ENCODE measurements around the gene C9orf43. TPM values are rescaled to one million over a fixed set of nuclear protein-coding genes. Genes with fewer than 3 reads are reported as not detected.

The C9orf43 gene
- total RNA-seq, 1 donor from 2014 or later = 0.62 TPM

DNA sequence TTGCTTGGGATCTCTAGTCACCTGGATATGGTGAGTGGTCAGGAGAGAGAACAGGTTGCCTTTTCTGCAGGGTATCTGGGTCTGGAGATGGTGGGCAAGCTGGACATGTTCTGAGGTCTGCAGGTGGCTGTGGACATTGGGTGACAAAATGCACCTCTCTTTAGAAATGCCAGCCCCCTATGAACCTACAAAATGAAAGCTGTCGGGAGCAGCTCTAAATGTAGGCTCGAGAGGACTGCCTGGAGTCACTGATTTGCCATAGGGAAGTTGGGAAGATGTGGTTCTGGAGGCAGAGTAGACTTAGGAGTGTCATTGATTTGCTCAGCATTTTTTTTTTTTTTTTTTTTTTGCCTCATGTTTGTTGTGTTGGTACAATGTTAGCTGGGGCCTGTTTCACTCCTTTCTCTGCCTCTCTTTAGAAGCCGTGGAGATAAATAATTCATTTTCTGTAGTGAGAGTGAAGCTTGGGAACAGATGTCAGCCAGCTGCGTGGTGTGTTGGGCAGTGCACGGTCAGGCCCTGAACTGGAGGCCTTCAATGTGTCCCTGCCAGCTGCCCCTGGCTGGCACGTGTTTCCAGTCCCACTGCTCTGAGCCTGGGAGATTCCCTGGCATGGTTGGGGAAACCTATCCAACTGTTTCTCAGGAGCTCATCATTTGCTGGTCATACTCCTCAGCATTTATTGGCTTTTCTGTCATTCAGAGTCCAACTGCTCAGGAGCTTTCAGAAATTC, 58.3 kb downstream of the C9orf43 start:
- peak; percentile 22 for DNase-seq

DNA sequence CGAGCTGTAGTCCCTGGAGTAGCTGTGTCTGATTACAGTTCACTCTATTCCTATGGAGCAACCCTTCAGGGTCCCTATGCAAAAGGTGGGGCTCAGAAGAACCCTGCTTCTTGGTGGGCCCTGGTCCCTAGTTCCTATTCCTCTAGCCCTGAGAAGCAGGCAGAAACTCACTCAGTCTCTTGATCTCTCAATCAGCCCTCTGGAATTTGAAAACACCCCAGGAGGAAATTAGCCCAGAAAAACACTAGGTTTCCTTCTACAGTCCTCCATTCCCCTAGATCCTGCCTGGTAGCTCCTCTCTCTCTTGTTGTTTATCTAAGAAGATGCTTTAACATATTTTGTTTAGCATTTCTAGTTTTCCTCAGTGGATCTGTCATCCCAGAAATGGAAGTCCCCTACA, 60.6 kb downstream of the C9orf43 start:
- DNase-seq = no peak

DNA sequence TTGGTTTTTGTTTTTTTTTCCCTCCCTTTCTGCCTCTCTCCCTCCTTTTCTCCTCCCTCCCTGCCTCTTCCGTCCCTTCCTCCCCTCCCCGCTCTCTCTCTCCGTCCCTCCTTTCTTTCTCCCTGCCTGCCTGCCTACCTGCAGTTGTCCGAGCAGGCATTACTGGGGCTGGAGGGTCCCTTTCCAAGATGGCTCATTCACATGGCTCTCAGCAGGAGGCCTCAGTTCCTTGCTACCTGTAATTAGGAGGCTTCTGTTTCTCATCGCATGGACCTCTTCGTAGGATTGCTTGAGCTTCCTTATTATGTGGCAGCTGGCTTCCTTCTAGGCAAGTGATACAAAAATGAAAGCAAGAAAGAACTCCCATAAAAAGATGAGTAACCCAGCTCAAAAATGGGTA, 61.0 kb downstream of the C9orf43 start:
- DNase-seq = no peak

DNA sequence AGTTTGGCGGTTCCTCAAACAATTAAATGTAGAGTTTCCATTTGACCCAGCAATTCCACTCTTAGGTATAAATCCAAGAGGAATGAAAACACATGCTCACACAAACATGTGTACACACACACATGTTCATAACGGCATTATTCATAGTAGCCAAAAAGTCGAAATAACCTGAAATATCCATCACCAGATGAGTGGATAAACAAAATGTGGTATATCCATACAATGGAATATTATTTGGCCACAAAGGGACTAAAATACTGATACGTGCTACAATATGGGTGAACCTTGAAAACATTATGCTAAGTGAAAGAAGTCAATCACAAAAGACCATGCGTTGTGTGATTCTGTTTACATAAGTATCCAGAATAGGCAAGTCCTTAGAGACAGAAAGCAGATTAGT, 61.7 kb downstream of the C9orf43 start:
- no peak for DNase-seq

- DNase-seq = no peak
Observed at GRCh38 chr9:113474360-113475028, 63.9 kb downstream of the C9orf43 start.

DNA sequence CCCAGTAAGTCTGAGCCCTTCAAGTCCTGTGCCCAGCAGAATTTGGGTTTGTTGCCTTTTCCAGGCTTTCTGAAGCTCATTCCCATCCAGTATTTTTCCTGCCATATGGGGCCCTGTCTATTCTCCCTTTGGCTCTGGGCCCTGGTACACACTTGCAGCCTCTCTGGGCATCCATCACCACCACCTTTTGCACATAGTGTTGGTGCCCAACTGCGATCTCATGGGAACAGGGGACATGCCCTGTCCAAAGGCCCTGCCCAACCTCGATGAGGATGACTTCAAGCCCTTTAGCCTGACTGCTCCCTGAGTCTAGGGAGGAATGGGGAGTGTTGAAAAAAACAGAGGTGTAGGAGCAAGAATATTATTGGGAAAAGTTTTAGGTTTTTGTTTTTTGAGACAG, 64.5 kb downstream of the C9orf43 start:
- no peak for DNase-seq

- DNase-seq = no peak
Observed at GRCh38 chr9:113475992-113476391, 65.4 kb downstream of the C9orf43 start.

- DNase-seq = no peak
Observed at GRCh38 chr9:113476511-113476916, 66.0 kb downstream of the C9orf43 start.

DNA sequence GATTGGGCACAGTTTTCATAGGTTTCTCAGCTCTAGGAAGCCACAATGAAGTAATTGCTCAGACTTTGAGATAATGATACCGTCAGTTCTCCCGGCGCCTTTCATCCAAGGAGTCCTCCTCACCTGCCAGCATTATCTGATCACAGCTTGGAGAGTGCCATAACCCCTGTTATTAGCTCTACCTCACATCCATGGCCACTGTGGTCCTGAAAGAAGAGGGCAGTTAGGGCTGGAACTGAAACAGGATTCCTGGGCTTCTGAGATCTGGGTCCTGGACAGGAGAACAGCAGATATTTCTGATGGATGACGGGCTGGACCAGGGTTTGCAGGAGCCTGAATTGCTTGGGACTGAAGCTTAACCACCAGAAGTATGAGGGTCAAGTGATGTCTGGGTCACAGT, 66.5 kb downstream of the C9orf43 start:
- no peak for DNase-seq

DNA sequence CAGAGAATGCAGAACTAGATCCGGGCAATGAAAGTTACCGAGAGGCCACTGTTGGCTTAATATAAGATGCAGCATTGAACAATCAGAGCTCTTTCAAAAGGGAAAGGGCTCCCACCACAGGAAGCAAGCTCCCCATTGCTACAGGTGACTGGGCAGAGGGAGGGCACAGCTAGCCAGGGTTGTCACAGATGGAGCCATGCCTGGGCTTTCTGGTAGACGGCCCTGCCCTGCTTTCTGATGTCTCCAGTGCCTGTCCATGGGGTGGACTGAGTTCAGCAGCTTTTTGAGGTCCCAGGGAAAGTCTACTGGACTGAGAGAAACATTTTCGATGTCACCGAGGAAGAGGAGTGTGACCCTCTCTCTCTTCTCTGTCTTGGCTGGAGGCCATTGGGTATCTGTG, 67.1 kb downstream of the C9orf43 start:
- DNase-seq = no peak

- no peak for DNase-seq
Observed at GRCh38 chr9:113479174-113479621, 68.7 kb downstream of the C9orf43 start.

Other genes starting within 250 kb of the C9orf43 start
- gene FKBP15, start 189.5 kb upstream of the C9orf43 start, total RNA-seq = 22.3 TPM
- gene SLC31A1, start 189.2 kb upstream of the C9orf43 start, total RNA-seq = 7.6 TPM
- gene CDC26, start 135.2 kb upstream of the C9orf43 start, total RNA-seq = 17.0 TPM
- gene PRPF4, start 135.1 kb upstream of the C9orf43 start, total RNA-seq = 23.7 TPM
- not detected for gene RNF183, start 107.4 kb upstream of the C9orf43 start, total RNA-seq
- 1.7 TPM for gene WDR31, start 70.5 kb upstream of the C9orf43 start, total RNA-seq
- not detected for gene BSPRY, start 61.2 kb upstream of the C9orf43 start, total RNA-seq
- 5.6 TPM for gene HDHD3, start 33.8 kb upstream of the C9orf43 start, total RNA-seq
- 12.0 TPM for gene ALAD, start 9.5 kb upstream of the C9orf43 start, total RNA-seq
- gene POLE3, start 72 bp upstream of the C9orf43 start, total RNA-seq = 34.2 TPM
- 12.8 TPM for gene RGS3, start 53.0 kb downstream of the C9orf43 start, total RNA-seq

Data from occipital lobe (tissue), 2 donors.